HepG2 (cell line): ENCODE results near the gene SAPCD1. TPM values are rescaled to one million over a fixed set of nuclear protein-coding genes. Genes with fewer than 3 reads are reported as not detected.

Experiments
- EZH2 ChIP-seq: conservative IDR thresholded peaks from 2 replicates; pipeline ENCODE4 v1.6.1; 2012; ENCODE audit warnings: mild to moderate bottlenecking, low read depth, low read length, moderate library complexity
- HNRNPK ChIP-seq: fragments of 200-400 bp; formaldehyde crosslinking; IDR thresholded peaks from 2 replicates; pipeline ENCODE4 v1.6.1; 2018; ENCODE audit warnings: low read length, low read depth, moderate library complexity, mild to moderate bottlenecking; ENCODE audit not compliant: poor library complexity, severe bottlenecking
- KAT7 ChIP-seq: IDR thresholded peaks from 2 replicates; pipeline ENCODE4 v1.6.1; 2018; ENCODE audit warnings: borderline replicate concordance, missing compliant biosample characterization
- NR2C2 ChIP-seq: sonication (generic); formaldehyde crosslinking; IDR thresholded peaks from 2 replicates; pipeline ENCODE4 v1.4.0; 2020; ENCODE audit warnings: missing genetic modification reagents, mild to moderate bottlenecking, moderate library complexity, borderline replicate concordance
- PHF21A ChIP-seq: sonication (generic); formaldehyde crosslinking; IDR thresholded peaks from 2 replicates; pipeline ENCODE4 v1.5.0; 2020; ENCODE audit warnings: mild to moderate bottlenecking, missing genetic modification reagents
- SCMH1 ChIP-seq: sonication (generic); formaldehyde crosslinking; IDR thresholded peaks from 2 replicates; pipeline ENCODE4 v1.9.0; 2021; ENCODE audit warnings: missing genetic modification reagents, mild to moderate bottlenecking, borderline replicate concordance
- SOX5 ChIP-seq: IDR thresholded peaks from 2 replicates; pipeline ENCODE4 v1.6.1; 2016; ENCODE audit warnings: borderline replicate concordance
- YY1 ChIP-seq: IDR thresholded peaks from 2 replicates; pipeline ENCODE4 v1.6.1; 2011; ENCODE audit warnings: low read length, low read depth, moderate library complexity, mild to moderate bottlenecking; ENCODE audit not compliant: insufficient read depth, insufficient replicate concordance
- ZFP90 ChIP-seq: sonication (generic); formaldehyde crosslinking; IDR thresholded peaks from 2 replicates; pipeline ENCODE4 v1.8.0; 2022; ENCODE audit warnings: missing genetic modification reagents, mild to moderate bottlenecking, inconsistent platforms, borderline replicate concordance
- ZKSCAN8 ChIP-seq: IDR thresholded peaks from 2 replicates; pipeline ENCODE4 v1.6.1; 2016; ENCODE audit warnings: borderline replicate concordance, missing genetic modification reagents, missing compliant biosample characterization
- ZNF331 ChIP-seq: sonication (generic); formaldehyde crosslinking; IDR thresholded peaks from 2 replicates; pipeline ENCODE4 v1.4.0; 2020; ENCODE audit warnings: missing genetic modification reagents
- ZNF780A ChIP-seq: sonication (generic); formaldehyde crosslinking; IDR thresholded peaks from 2 replicates; pipeline ENCODE4 v1.8.0; 2022; ENCODE audit warnings: mild to moderate bottlenecking, missing genetic modification reagents, moderate library complexity
- ZNF83 ChIP-seq: sonication (generic); formaldehyde crosslinking; IDR thresholded peaks from 2 replicates; pipeline ENCODE4 v1.4.0; 2020; ENCODE audit warnings: missing genetic modification reagents, mild to moderate bottlenecking, borderline replicate concordance
- ZSCAN20 ChIP-seq: sonication (generic); formaldehyde crosslinking; IDR thresholded peaks from 2 replicates; pipeline ENCODE4 v1.4.0; 2020; ENCODE audit warnings: missing genetic modification reagents, mild to moderate bottlenecking, borderline replicate concordance
- polyA plus RNA-seq, 8 experiments: library from polyadenylated mRNA; depleted of rRNA in 3 of 8; stranded (reverse) in 7 of 8; unstranded in 1 of 8; fragments of >200 nt; fragmentation: Illumina TruSeq in 4 of 8; extraction: Trizol in 4 of 8; gene quantifications; 2 replicates each; pipeline versions ENCODE4 v1.2.1 to v1.2.3, GENCODE V29; 2011 to 2016; ENCODE audit warnings: low read depth in 4 of 8, missing spikeins in 1 of 8, mixed read lengths in 1 of 8; ENCODE audit not compliant: insufficient read depth in 1 of 8
- total RNA-seq, 5 experiments: library from RNA; depleted of rRNA; stranded (reverse); fragments of >200 nt; fragmentation: Illumina TruSeq; extraction: Trizol; gene quantifications; 2 replicates each; pipeline ENCODE4 v1.2.3, GENCODE V29; 2016; ENCODE audit warnings: low read depth in 1 of 5
- TF ChIP-seq, protein P1 (sequence below): IDR thresholded peaks from 2 replicates; pipeline ENCODE4 v1.6.1; 2016; ENCODE audit warnings: low read depth
- TF ChIP-seq, protein P2 (sequence below): IDR thresholded peaks from 2 replicates; pipeline ENCODE4 v1.6.1; 2016; ENCODE audit warnings: low read depth, missing genetic modification reagents, missing compliant biosample characterization
- TF ChIP-seq, protein P3 (sequence below): IDR thresholded peaks from 2 replicates; pipeline ENCODE4 v1.6.1; 2016
- TF ChIP-seq, protein P4 (sequence below): sonication (generic); formaldehyde crosslinking; IDR thresholded peaks from 2 replicates; pipeline ENCODE4 v1.4.0; 2020; ENCODE audit warnings: missing genetic modification reagents
- TF ChIP-seq, protein P5 (sequence below): IDR thresholded peaks from 2 replicates; pipeline ENCODE4 v1.6.1; 2012; ENCODE audit warnings: inconsistent platforms

Gene SAPCD1
- total and polyA plus RNA-seq, 2 of the 13 experiments (the other 11 are each of a cell fraction or from before 2014, with no cell fraction given), result 2.5 to 3.9 TPM

DNA sequence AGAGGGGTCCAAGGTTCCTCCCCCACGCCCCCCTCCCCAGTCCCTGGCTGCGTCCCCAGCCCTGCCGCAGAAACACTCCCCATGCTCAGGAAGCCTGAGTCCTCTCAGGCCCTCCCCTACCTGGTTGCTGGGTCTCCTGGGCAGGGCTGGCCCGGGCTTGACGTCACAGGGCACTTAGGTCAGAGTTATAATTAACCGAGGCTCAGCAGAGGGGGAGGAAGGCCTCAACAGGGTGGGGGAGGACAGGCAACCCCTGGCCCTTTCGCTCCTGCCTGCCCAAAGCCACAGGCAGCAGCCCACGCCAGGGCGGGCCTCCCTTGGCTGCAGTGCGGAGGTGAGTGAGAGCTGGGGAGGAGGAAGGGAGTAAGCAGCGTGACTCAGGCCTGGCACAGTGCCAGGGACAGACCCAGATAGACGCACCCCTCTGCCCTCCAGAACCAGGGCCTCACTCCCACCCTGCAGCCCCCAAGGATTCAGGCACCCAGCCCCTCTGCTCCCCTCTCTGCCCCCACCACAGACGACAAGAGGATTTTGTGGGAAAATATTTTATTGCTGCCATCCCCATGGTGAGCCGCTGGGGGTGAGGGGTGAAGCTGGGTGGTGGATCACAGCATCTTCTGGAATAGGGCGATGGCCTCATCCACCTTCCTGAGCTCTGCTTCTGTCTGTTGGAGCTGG is 14.7 kb downstream of the SAPCD1 start, which contains the start of gene VWA7 (continued):
- TF ChIP-seq, protein P1, sequence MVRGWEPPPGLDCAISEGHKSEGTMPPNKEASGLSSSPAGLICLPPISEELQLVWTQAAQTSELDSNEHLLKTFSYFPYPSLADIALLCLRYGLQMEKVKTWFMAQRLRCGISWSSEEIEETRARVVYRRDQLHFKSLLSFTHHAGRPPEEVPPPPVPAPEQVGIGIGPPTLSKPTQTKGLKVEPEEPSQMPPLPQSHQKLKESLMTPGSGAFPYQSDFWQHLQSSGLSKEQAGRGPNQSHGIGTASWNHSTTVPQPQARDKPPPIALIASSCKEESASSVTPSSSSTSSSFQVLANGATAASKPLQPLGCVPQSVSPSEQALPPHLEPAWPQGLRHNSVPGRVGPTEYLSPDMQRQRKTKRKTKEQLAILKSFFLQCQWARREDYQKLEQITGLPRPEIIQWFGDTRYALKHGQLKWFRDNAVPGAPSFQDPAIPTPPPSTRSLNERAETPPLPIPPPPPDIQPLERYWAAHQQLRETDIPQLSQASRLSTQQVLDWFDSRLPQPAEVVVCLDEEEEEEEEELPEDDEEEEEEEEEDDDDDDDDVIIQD (CRISPR knock-in tag), result peak; percentile 70; the same call in 1 of the 2 replicates
- no peak for TF ChIP-seq ZNF780A (CRISPR knock-in tag)
- TF ChIP-seq, protein P2, sequence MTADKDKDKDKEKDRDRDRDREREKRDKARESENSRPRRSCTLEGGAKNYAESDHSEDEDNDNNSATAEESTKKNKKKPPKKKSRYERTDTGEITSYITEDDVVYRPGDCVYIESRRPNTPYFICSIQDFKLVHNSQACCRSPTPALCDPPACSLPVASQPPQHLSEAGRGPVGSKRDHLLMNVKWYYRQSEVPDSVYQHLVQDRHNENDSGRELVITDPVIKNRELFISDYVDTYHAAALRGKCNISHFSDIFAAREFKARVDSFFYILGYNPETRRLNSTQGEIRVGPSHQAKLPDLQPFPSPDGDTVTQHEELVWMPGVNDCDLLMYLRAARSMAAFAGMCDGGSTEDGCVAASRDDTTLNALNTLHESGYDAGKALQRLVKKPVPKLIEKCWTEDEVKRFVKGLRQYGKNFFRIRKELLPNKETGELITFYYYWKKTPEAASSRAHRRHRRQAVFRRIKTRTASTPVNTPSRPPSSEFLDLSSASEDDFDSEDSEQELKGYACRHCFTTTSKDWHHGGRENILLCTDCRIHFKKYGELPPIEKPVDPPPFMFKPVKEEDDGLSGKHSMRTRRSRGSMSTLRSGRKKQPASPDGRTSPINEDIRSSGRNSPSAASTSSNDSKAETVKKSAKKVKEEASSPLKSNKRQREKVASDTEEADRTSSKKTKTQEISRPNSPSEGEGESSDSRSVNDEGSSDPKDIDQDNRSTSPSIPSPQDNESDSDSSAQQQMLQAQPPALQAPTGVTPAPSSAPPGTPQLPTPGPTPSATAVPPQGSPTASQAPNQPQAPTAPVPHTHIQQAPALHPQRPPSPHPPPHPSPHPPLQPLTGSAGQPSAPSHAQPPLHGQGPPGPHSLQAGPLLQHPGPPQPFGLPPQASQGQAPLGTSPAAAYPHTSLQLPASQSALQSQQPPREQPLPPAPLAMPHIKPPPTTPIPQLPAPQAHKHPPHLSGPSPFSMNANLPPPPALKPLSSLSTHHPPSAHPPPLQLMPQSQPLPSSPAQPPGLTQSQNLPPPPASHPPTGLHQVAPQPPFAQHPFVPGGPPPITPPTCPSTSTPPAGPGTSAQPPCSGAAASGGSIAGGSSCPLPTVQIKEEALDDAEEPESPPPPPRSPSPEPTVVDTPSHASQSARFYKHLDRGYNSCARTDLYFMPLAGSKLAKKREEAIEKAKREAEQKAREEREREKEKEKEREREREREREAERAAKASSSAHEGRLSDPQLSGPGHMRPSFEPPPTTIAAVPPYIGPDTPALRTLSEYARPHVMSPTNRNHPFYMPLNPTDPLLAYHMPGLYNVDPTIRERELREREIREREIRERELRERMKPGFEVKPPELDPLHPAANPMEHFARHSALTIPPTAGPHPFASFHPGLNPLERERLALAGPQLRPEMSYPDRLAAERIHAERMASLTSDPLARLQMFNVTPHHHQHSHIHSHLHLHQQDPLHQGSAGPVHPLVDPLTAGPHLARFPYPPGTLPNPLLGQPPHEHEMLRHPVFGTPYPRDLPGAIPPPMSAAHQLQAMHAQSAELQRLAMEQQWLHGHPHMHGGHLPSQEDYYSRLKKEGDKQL (CRISPR knock-in tag), result 0 out of 2 replicates have a peak, but pooled peaks have one; percentile 32
- no peak for TF ChIP-seq YY1
- TF ChIP-seq NR2C2 (CRISPR knock-in tag), result no peak; the same call in 1 of the 2 replicates
- TF ChIP-seq, protein P3, sequence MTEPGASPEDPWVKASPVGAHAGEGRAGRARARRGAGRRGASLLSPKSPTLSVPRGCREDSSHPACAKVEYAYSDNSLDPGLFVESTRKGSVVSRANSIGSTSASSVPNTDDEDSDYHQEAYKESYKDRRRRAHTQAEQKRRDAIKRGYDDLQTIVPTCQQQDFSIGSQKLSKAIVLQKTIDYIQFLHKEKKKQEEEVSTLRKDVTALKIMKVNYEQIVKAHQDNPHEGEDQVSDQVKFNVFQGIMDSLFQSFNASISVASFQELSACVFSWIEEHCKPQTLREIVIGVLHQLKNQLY (CRISPR knock-in tag), result peak; percentile 75
- TF ChIP-seq ZKSCAN8, result peak; percentile 48; the same call in 1 of the 2 replicates
- TF ChIP-seq KAT7, result no peak
- TF ChIP-seq SOX5, result 0 out of 2 replicates have a peak, but pooled peaks have one; percentile 41
- peak; percentile 21; the same call in 1 of the 2 replicates for TF ChIP-seq ZFP90 (CRISPR knock-in tag)
- TF ChIP-seq ZNF83 (CRISPR knock-in tag), result 0 out of 2 replicates have a peak, but pooled peaks have one; percentile 71
- TF ChIP-seq HNRNPK, result no peak
- TF ChIP-seq SCMH1 (CRISPR knock-in tag), result no peak
- TF ChIP-seq, protein P4, sequence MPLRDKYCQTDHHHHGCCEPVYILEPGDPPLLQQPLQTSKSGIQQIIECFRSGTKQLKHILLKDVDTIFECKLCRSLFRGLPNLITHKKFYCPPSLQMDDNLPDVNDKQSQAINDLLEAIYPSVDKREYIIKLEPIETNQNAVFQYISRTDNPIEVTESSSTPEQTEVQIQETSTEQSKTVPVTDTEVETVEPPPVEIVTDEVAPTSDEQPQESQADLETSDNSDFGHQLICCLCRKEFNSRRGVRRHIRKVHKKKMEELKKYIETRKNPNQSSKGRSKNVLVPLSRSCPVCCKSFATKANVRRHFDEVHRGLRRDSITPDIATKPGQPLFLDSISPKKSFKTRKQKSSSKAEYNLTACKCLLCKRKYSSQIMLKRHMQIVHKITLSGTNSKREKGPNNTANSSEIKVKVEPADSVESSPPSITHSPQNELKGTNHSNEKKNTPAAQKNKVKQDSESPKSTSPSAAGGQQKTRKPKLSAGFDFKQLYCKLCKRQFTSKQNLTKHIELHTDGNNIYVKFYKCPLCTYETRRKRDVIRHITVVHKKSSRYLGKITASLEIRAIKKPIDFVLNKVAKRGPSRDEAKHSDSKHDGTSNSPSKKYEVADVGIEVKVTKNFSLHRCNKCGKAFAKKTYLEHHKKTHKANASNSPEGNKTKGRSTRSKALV (CRISPR knock-in tag), result no peak
- peak; percentile 93 for TF ChIP-seq ZNF331 (CRISPR knock-in tag)
- TF ChIP-seq, protein P5, sequence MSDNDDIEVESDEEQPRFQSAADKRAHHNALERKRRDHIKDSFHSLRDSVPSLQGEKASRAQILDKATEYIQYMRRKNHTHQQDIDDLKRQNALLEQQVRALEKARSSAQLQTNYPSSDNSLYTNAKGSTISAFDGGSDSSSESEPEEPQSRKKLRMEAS, result peak; percentile 64; the same call in 1 of the 2 replicates
- peak; percentile 93 for TF ChIP-seq PHF21A (CRISPR knock-in tag)
- TF ChIP-seq ZSCAN20 (CRISPR knock-in tag), result no peak
- TF ChIP-seq EZH2, result no peak
